Measurements from ENCODE around the gene LDB2.

LDB2 gene

DNA sequence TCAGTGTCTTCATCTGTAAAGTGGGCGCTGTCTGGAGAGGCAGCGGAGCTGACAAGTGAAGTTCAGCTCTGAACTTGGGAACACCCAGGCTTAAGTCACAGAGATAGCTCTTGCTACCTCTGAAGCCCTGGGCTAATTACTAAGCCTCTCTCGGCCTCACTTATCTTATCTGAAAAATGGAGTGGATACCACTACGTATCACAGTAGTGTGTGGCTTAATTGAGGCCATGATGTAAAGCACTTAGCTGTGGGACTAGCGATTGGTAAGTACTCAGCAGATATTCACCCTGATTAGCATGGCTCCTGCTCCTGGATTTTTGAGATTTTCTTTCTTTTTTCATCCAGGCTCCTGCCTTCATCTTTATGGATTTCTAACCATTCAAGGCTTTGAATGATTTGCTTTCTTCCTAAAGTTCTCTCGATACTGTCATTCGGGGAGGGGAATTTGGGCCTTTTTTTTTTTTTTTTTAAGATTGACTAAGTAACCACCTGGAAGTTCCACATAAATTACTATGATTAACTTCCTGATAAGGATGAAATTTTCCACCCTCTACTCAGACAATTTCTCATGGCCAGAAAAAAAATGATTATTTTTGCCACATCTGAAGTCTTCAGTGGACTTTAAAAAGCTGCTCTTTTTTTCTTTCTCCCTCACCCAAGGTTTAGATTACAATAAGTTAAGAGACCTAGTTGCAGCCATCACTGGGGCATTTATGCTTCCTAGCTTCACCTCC is 17.1 kb downstream of the LDB2 start:
- Histone ChIP-seq H3K79me2 (ENCODE audit: control insufficient read depth, low read length) (no peaks in the 10 kb centered on the region), H3K4me2 (ENCODE audit: low read length) (no peak overlapping the region), H3K4me3 (ENCODE audit: low read length) (no peak overlapping the region), H3K27me3 (ENCODE audit: control insufficient read depth, low read length) (no peaks in the 10 kb centered on the region), H3F3A (ENCODE audit: control insufficient read depth, insufficient read depth) (no peaks in the 10 kb centered on the region), H3K36me3 (ENCODE audit: control insufficient read depth, low read length) (no peaks in the 10 kb centered on the region), H3K9me2 (replicated peaks; ENCODE audit: control insufficient read depth, low read length) (no peaks in the 10 kb centered on the region), H3K4me1 (ENCODE audit: control insufficient read depth, low read length) (no peaks in the 10 kb centered on the region), H4K20me1 (ENCODE audit: control insufficient read depth, insufficient read depth, low read depth, low read length) (no peaks in the 10 kb centered on the region), H3K9me3 (ENCODE audit: control insufficient read depth, insufficient read depth, low read length) (no peaks in the 10 kb centered on the region), H3K27ac (ENCODE audit: low read depth, low read length) (no peak overlapping the region)
- TF ChIP-seq CTCF (IDR thresholded peaks at IDR 0.05; ENCODE audit: low read depth, low read length, poor library complexity, severe bottlenecking), result no peak
- no peak for TF ChIP-seq EZH2phosphoT487 (IDR thresholded peaks at IDR 0.05; ENCODE audit: borderline replicate concordance, low read length)

GRCh38 chr4:16875487-16875886 is 23.0 kb downstream of the LDB2 start:
- no peaks in the 10 kb centered on the region for H3K9me3 ChIP-seq (ENCODE audit: control insufficient read depth, insufficient read depth, low read length)
- no peaks in the 10 kb centered on the region for H4K20me1 ChIP-seq (ENCODE audit: control insufficient read depth, insufficient read depth, low read depth, low read length)
- no peak overlapping the region for H3K4me3 ChIP-seq (ENCODE audit: low read length)
- no peaks in the 10 kb centered on the region for H3K36me3 ChIP-seq (ENCODE audit: control insufficient read depth, low read length)
- H3K4me2 ChIP-seq (ENCODE audit: low read length), result no peak overlapping the region
- H3K4me1 ChIP-seq (ENCODE audit: control insufficient read depth, low read length), result no peaks in the 10 kb centered on the region
- TF ChIP-seq CTCF (IDR thresholded peaks at IDR 0.05; ENCODE audit: low read depth, low read length, poor library complexity, severe bottlenecking) (no peak), EZH2phosphoT487 (IDR thresholded peaks at IDR 0.05; ENCODE audit: borderline replicate concordance, low read length) (no peak)
- no peaks in the 10 kb centered on the region for H3F3A ChIP-seq (ENCODE audit: control insufficient read depth, insufficient read depth)
- H3K27me3 ChIP-seq (ENCODE audit: control insufficient read depth, low read length), result no peaks in the 10 kb centered on the region
- no peaks in the 10 kb centered on the region for H3K9me2 ChIP-seq (replicated peaks; ENCODE audit: control insufficient read depth, low read length)
- H3K27ac ChIP-seq (ENCODE audit: low read depth, low read length), result no peak overlapping the region
- no peaks in the 10 kb centered on the region for H3K79me2 ChIP-seq (ENCODE audit: control insufficient read depth, low read length)

DNA sequence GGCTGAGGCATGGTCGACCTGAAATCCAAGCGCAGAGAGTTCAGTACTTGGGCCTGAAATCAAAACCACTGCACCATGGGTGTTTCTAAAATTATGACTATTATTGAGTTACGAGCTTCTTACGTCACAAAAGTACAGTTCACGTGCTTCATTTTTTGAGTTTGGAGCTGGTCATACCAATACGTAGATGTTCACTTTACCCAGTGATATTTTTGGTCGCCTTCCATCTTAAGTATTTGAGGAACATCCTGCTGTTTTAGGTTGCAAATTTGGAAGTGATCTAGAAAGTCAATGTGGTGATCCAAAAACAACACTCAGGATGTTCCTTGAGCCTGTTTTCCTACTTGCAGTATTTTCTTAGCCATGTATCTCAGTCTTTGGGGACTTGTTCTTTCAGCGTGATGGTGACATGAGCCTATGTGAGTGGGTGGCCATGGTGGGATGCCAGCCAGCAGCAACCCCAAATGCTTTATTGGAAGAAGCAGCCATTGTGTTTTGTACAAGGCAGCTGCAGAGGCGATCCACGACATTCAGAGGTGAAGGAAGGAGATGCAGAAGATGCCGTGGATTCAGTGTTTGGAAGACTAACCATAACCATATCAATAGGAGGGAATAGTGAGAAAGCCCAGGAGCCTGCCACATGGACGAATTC is 28.7 kb downstream of the LDB2 start:
- Histone ChIP-seq H3K9me2 (replicated peaks; ENCODE audit: control insufficient read depth, low read length) (no peaks in the 10 kb centered on the region), H3K4me3 (ENCODE audit: low read length) (no peak overlapping the region), H3K36me3 (ENCODE audit: control insufficient read depth, low read length) (no peaks in the 10 kb centered on the region), H3K9me3 (ENCODE audit: control insufficient read depth, insufficient read depth, low read length) (no peaks in the 10 kb centered on the region), H4K20me1 (ENCODE audit: control insufficient read depth, insufficient read depth, low read depth, low read length) (no peaks in the 10 kb centered on the region), H3K79me2 (ENCODE audit: control insufficient read depth, low read length) (no peaks in the 10 kb centered on the region), H3K4me1 (ENCODE audit: control insufficient read depth, low read length) (no peaks in the 10 kb centered on the region), H3K4me2 (ENCODE audit: low read length) (no peak overlapping the region), H3K27ac (ENCODE audit: low read depth, low read length) (no peak overlapping the region), H3F3A (ENCODE audit: control insufficient read depth, insufficient read depth) (no peaks in the 10 kb centered on the region), H3K27me3 (ENCODE audit: control insufficient read depth, low read length) (no peaks in the 10 kb centered on the region)
- TF ChIP-seq EZH2phosphoT487 (IDR thresholded peaks at IDR 0.05; ENCODE audit: borderline replicate concordance, low read length), result no peak
- TF ChIP-seq CTCF (IDR thresholded peaks at IDR 0.05; ENCODE audit: low read depth, low read length, poor library complexity, severe bottlenecking), result no peak
